IMR-90 (cell line): ENCODE results near the gene DNASE2B. TPM values are rescaled to one million over a fixed set of nuclear protein-coding genes. Genes with fewer than 3 reads are reported as not detected.
A peak's percentile ranks its signal among the peaks of the same experiment; 100 is the strongest.

ENCODE experiments used
- ATAC-seq: fragments of 200-7000 bp; cut with Tn5 transposase; 2 replicates; pipeline ENCODE4 v1.9.1; 2020; ENCODE audit warnings: low read depth, mild to moderate bottlenecking, moderate library complexity
- BruUV-seq: library from RNA; stranded (reverse); fragments of 400-500 nt; replicated peaks from 2 replicates; lab custom pipeline; 2021; lab: Mats Ljungman, UMichigan
- CTCF ChIA-PET: fragments of 300-600 bp; formaldehyde crosslinking; extraction: SDS; loops from one replicate; lab custom pipeline; 2021; ENCODE audit warnings: antibody characterized with exemption; lab: Yijun Ruan, JAX
- POLR2A ChIA-PET: fragments of 300-600 bp; sonication (Branson Sonifier 250); formaldehyde crosslinking; loops from one replicate; lab custom pipeline; 2022; ENCODE audit warnings: antibody characterized with exemption; ENCODE audit not compliant: unreplicated experiment; lab: Charles Lee
- DNase-seq: peaks from one replicate; pipeline ENCODE4 v3.0.0; 2013
- H2AFZ ChIP-seq: replicated peaks from 2 replicates; pipeline ENCODE3; 2013; ENCODE audit warnings: low read length, mild to moderate bottlenecking; ENCODE audit not compliant: poor library complexity
- H2AK5ac ChIP-seq: 2 replicates; pipeline ENCODE4 v1.6.1; 2013; ENCODE audit warnings: low read depth, low read length, inconsistent platforms
- H2AK9ac ChIP-seq: replicated peaks from 2 replicates; pipeline ENCODE3; 2013; ENCODE audit warnings: mild to moderate bottlenecking, low read depth, low read length, moderate library complexity; ENCODE audit not compliant: poor library complexity
- H2BK120ac ChIP-seq: 2 replicates; pipeline ENCODE4 v1.6.1; 2013; ENCODE audit warnings: low read depth, low read length, inconsistent platforms
- H2BK15ac ChIP-seq: 3 replicates; pipeline ENCODE4 v1.6.1; 2013; ENCODE audit warnings: low read depth, low read length, inconsistent platforms
- H2BK20ac ChIP-seq: 2 replicates; pipeline ENCODE4 v1.6.1; 2013; ENCODE audit warnings: low read depth, mild to moderate bottlenecking, inconsistent platforms, low read length, moderate library complexity
- H2BK5ac ChIP-seq: 2 replicates; pipeline ENCODE4 v1.6.1; 2013; ENCODE audit warnings: mild to moderate bottlenecking, low read depth, low read length, inconsistent platforms; ENCODE audit not compliant: poor library complexity, severe bottlenecking
- H3K14ac ChIP-seq: replicated peaks from 2 replicates; pipeline ENCODE4 v1.6.1; 2013; ENCODE audit warnings: low read depth, low read length, inconsistent platforms
- H3K18ac ChIP-seq: 2 replicates; pipeline ENCODE4 v1.6.1; 2013; ENCODE audit warnings: low read depth, low read length, control low read depth
- H3K23ac ChIP-seq: 2 replicates; pipeline ENCODE4 v1.6.1; 2013; ENCODE audit warnings: low read depth, low read length, inconsistent platforms
- H3K27ac ChIP-seq: 2 replicates; pipeline ENCODE4 v1.5.1; 2013; ENCODE audit warnings: mild to moderate bottlenecking, control low read depth, low read length; ENCODE audit not compliant: insufficient read depth
- H3K27me3 ChIP-seq: 2 replicates; pipeline ENCODE4 v1.6.1; 2013; ENCODE audit warnings: low read length; ENCODE audit not compliant: control insufficient read depth, insufficient read depth
- H3K36me3 ChIP-seq: 2 replicates; pipeline ENCODE4 v1.6.1; 2013; ENCODE audit warnings: low read length, mixed read lengths; ENCODE audit not compliant: control insufficient read depth, insufficient read depth
- H3K4ac ChIP-seq: 2 replicates; pipeline ENCODE4 v1.6.1; 2013; ENCODE audit warnings: low read depth, low read length, inconsistent platforms
- H3K4me1 ChIP-seq: 2 replicates; pipeline ENCODE4 v1.6.1; 2013; ENCODE audit warnings: low read length, mixed read lengths; ENCODE audit not compliant: control insufficient read depth, insufficient read depth
- H3K4me2 ChIP-seq: 2 replicates; pipeline ENCODE4 v1.6.1; 2013; ENCODE audit warnings: low read depth, mild to moderate bottlenecking, control low read depth, low read length, moderate library complexity
- H3K4me3 ChIP-seq: 2 replicates; pipeline ENCODE4 v1.5.1; 2013; ENCODE audit warnings: low read depth, mild to moderate bottlenecking, control low read depth, low read length, moderate library complexity; ENCODE audit not compliant: insufficient read depth
- H3K56ac ChIP-seq: 2 replicates; pipeline ENCODE4 v1.6.1; 2013; ENCODE audit warnings: low read length, inconsistent platforms; ENCODE audit not compliant: insufficient read depth; ENCODE audit errors: extremely low read depth
- H3K79me1 ChIP-seq, 2 experiments: 2 replicates each; pipeline ENCODE4 v1.6.1; 2013; ENCODE audit warnings: low read length in 2 of 2, inconsistent platforms in 1 of 2, low read depth in 1 of 2
- H3K9ac ChIP-seq: 2 replicates; pipeline ENCODE4 v1.6.1; 2013; ENCODE audit warnings: low read depth, low read length, control low read depth
- H3K9me1 ChIP-seq: 2 replicates; pipeline ENCODE4 v1.6.1; 2013; ENCODE audit warnings: low read length, inconsistent platforms; ENCODE audit not compliant: insufficient read depth
- H3K9me3 ChIP-seq: 2 replicates; pipeline ENCODE4 v1.6.1; 2013; ENCODE audit warnings: low read length; ENCODE audit not compliant: control insufficient read depth, insufficient read depth
- H4K20me1 ChIP-seq: 2 replicates; pipeline ENCODE4 v1.6.1; 2013; ENCODE audit warnings: low read length, inconsistent platforms; ENCODE audit not compliant: insufficient read depth
- H4K5ac ChIP-seq: 2 replicates; pipeline ENCODE4 v1.6.1; 2013; ENCODE audit warnings: mild to moderate bottlenecking, low read depth, low read length, control low read depth
- H4K8ac ChIP-seq, 2 experiments: 2 replicates each; pipeline ENCODE4 v1.6.1; 2013; ENCODE audit warnings: low read depth in 2 of 2, low read length in 2 of 2, control low read depth in 1 of 2, inconsistent platforms in 1 of 2
- H4K91ac ChIP-seq: 2 replicates; pipeline ENCODE4 v1.6.1; 2013; ENCODE audit warnings: low read depth, low read length, inconsistent platforms; ENCODE audit not compliant: insufficient read depth
- CEBPB ChIP-seq: IDR thresholded peaks from 2 replicates; pipeline ENCODE4 v1.6.1; 2012; ENCODE audit warnings: low read depth, low read length, improper control_type of control experiment
- MAFK ChIP-seq: IDR thresholded peaks from 2 replicates; pipeline ENCODE4 v1.6.1; 2012; ENCODE audit warnings: low read depth, low read length, improper control_type of control experiment
- POLR2A ChIP-seq: IDR thresholded peaks from 2 replicates; pipeline ENCODE4 v1.6.1; 2012; ENCODE audit warnings: mild to moderate bottlenecking, low read depth, low read length
- RCOR1 ChIP-seq: IDR thresholded peaks from 2 replicates; pipeline ENCODE4 v1.6.1; 2012; ENCODE audit warnings: mild to moderate bottlenecking, low read length, improper control_type of control experiment; ENCODE audit not compliant: insufficient replicate concordance
- SMC3 ChIP-seq: fragments of 150-350 bp; IDR thresholded peaks from 2 replicates; pipeline ENCODE4 v1.6.1; 2016; ENCODE audit warnings: low read depth, mild to moderate bottlenecking, antibody characterized with exemption, low read length, moderate library complexity
- WGBS, 2 experiments: methylation state at CpG; one replicate each; pipeline versions ENCODE4 v1.1.5 to v1.1.7; 2013; ENCODE audit warnings: missing lambda C conversion rate in 2 of 2; ENCODE audit not compliant: insufficient read length in 1 of 2; ENCODE audit errors: extremely low coverage in 2 of 2; 5-methylcytosine and 5-hydroxymethylcytosine counted together
- dilution Hi-C: fragments of 300-500 bp; cut with HindIII; formaldehyde crosslinking; loops from one replicate; pipeline ENCODE4 v1.14.3; 2018; ENCODE audit warnings: low sequenced_read_pairs; ENCODE audit not compliant: unreplicated experiment
- in situ Hi-C: fragments of 300-500 bp; cut with MboI; formaldehyde crosslinking; loops from 3 replicates; pipeline ENCODE4 v1.14.3; 2019; ENCODE audit warnings: low sequenced_read_pairs, inconsistent platforms, mixed read lengths
- intact Hi-C: fragments of 100-400 bp; cut with micrococcal nuclease; formaldehyde crosslinking; loops from 2 replicates; pipeline ENCODE4 v1.10.0; 2022
- polyA plus RNA-seq, 3 experiments: library from polyadenylated mRNA; depleted of rRNA; stranded (reverse); fragments of >200 nt; gene quantifications; 2 replicates each; pipeline ENCODE4 v1.2.3, GENCODE V29; 2012; ENCODE audit warnings: low replicate concordance in 1 of 3
- total RNA-seq: library from RNA; depleted of rRNA; stranded (reverse); fragments of >200 nt; gene quantifications from 2 replicates; pipeline ENCODE4 v1.2.3, GENCODE V29; 2012

Gene DNASE2B
- total and polyA plus RNA-seq, 2 of the 4 experiments (the other 2 are of a cell fraction): not detected

DNA sequence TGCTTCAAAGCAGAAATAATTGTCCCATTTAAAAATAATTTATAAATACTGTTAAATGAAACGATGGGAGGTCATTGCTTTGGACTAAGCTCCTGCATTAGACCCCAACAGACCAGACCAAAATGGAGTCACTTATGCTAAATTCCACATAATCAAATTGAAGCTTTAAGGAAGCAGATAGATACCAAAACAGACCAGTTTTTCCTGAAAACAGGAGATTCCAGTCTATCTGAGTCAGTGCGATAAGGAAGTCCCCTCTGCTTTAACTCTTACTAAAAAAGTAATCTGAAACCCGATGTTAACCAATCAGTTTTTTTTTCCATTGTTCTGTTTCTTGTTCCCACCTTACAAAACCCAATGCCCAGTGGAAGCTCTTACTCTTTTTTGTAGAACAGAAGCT is 16.2 kb upstream of the DNASE2B start:
- POLR2A ChIA-PET: no interaction called here

More for the DNA sequence above, 16.2 kb upstream of the DNASE2B start:
- no peak overlapping the region for H2BK20ac ChIP-seq
- no peak overlapping the region for H2BK120ac ChIP-seq
- no peak overlapping the region for H3K23ac ChIP-seq
- dilution Hi-C loops: no loop called here
- H3K79me1 ChIP-seq: no peaks in the 10 kb centered on the region
- peaks cover 18% of the 10 kb centered on the region for H3K4me1 ChIP-seq
- no peaks in the 10 kb centered on the region for H3K36me3 ChIP-seq
- H2AFZ ChIP-seq: no peak overlapping the region
- H3K9me3 ChIP-seq: no peaks in the 10 kb centered on the region
- H3K27ac ChIP-seq: no peak overlapping the region
- no peak overlapping the region for H2BK15ac ChIP-seq
- H2BK5ac ChIP-seq: no peak overlapping the region
- no peak overlapping the region for H3K56ac ChIP-seq
- no peak overlapping the region for H4K8ac ChIP-seq
- intact Hi-C loops: no loop called here
- no peak overlapping the region for H4K5ac ChIP-seq
- peaks cover 5% of the 10 kb centered on the region for H3K9me1 ChIP-seq
- H4K20me1 ChIP-seq: no peaks in the 10 kb centered on the region
- H3K4me2 ChIP-seq: no peak overlapping the region
- TF ChIP-seq RCOR1 (no peak), POLR2A (no peak), MAFK (no peak), CEBPB (no peak), SMC3 (no peak)
- H4K91ac ChIP-seq: no peak overlapping the region
- no peak overlapping the region for H3K4me3 ChIP-seq
- 83% methylated on average over 1 of the region's 3 CpGs; no CpG with 5 or more reads in 1 of the 2 experiments for WGBS, 2 experiments
- H3K4ac ChIP-seq: no peak overlapping the region
- peak; percentile 60 for DNase-seq
- in situ Hi-C loops: no loop called here
- no peak for ATAC-seq
- H3K9ac ChIP-seq: no peak overlapping the region
- CTCF ChIA-PET: no interaction called here
- no TSS peak for BruUV-seq
- H3K18ac ChIP-seq: no peak overlapping the region
- H3K27me3 ChIP-seq: no peaks in the 10 kb centered on the region
- no peak overlapping the region for H2AK9ac ChIP-seq
- H2AK5ac ChIP-seq: no peak overlapping the region
- no peak overlapping the region for H3K14ac ChIP-seq
